Stomach (tissue), 4 donors: ENCODE results near the gene GRXCR2.

Experiments used
- CTCF ChIP-seq, 7 experiments: fragments of 450-650 bp in 4 of 7; fragments of 200-600 bp in 3 of 7; sonication (generic) in 3 of 7; IDR thresholded peaks; one replicate each; pipeline ENCODE4 v1.5.1; 2016 to 2019; ENCODE audit warnings: antibody characterized with exemption in 7 of 7, control low read depth in 2 of 7, mild to moderate bottlenecking in 1 of 7
- POLR2A ChIP-seq, 4 donors: fragments of 450-650 bp; IDR thresholded peaks; one replicate each; pipeline ENCODE4 v1.6.1; 2016; ENCODE audit warnings: antibody characterized with exemption in 4 of 4, control low read depth in 2 of 4, mild to moderate bottlenecking in 1 of 4, moderate library complexity in 1 of 4

GRCh38 chr5:145841299-145841698 lies 31.5 kb downstream of the GRXCR2 start:
- TF ChIP-seq CTCF (IDR thresholded peaks at IDR 0.05), result no peak
- no peak for TF ChIP-seq POLR2A (IDR thresholded peaks at IDR 0.05)
